GM12891 (cell line): ENCODE measurements around the gene FRYL.
A peak's percentile ranks its signal among the peaks of the same experiment; 100 is the strongest.

Source experiments
- DNase-seq: peaks from one replicate; pipeline ENCODE4 v3.0.0; 2011; ENCODE audit warnings: low spot score; ENCODE audit not compliant: insufficient read length
- FAIRE-seq: peaks from 2 replicates; lab custom pipeline; 2011; peaks lifted over from hg19 to GRCh38; lab: Jason Lieb, UNC
- PAX5 ChIP-seq: IDR thresholded peaks from 2 replicates; pipeline ENCODE4 v1.6.1; 2011; ENCODE audit warnings: low read length, moderate library complexity, mild to moderate bottlenecking; ENCODE audit not compliant: insufficient read depth, severe bottlenecking
- POLR2A ChIP-seq: IDR thresholded peaks from 2 replicates; pipeline ENCODE4 v1.6.1; 2011; ENCODE audit warnings: low read depth, low read length, control low read depth
- POLR2AphosphoS5 ChIP-seq: IDR thresholded peaks from 2 replicates; pipeline ENCODE4 v1.6.1; 2011; ENCODE audit warnings: low read depth, low read length, control low read depth
- POU2F2 ChIP-seq: IDR thresholded peaks from 2 replicates; pipeline ENCODE4 v1.6.1; 2011; ENCODE audit warnings: low read depth, mild to moderate bottlenecking, control low read depth, low read length, moderate library complexity
- SPI1 ChIP-seq: IDR thresholded peaks from 2 replicates; pipeline ENCODE4 v1.6.1; 2011; ENCODE audit warnings: low read depth, low read length, control low read depth
- TAF1 ChIP-seq: IDR thresholded peaks from 2 replicates; pipeline ENCODE4 v1.6.1; 2011; ENCODE audit warnings: low read depth, low read length, control low read depth

The FRYL gene

GRCh38 chr4:48665555-48666186 lies 114.4 kb downstream of the FRYL start:
- TF ChIP-seq SPI1 (no peak), POLR2AphosphoS5 (no peak), POLR2A (no peak), PAX5 (no peak), POU2F2 (no peak), TAF1 (no peak)
- FAIRE-seq (peak; percentile 57), DNase-seq (no peak)

- no peak for DNase-seq
- TF ChIP-seq SPI1 (no peak), POLR2AphosphoS5 (no peak), TAF1 (no peak), PAX5 (no peak), POU2F2 (no peak), POLR2A (no peak)
- no peak for FAIRE-seq
These were observed 115.1 kb downstream of the FRYL start for GRCh38 chr4:48664938-48665337.

GRCh38 chr4:48661391-48661790 lies 118.7 kb downstream of the FRYL start:
- FAIRE-seq, result no peak

DNA sequence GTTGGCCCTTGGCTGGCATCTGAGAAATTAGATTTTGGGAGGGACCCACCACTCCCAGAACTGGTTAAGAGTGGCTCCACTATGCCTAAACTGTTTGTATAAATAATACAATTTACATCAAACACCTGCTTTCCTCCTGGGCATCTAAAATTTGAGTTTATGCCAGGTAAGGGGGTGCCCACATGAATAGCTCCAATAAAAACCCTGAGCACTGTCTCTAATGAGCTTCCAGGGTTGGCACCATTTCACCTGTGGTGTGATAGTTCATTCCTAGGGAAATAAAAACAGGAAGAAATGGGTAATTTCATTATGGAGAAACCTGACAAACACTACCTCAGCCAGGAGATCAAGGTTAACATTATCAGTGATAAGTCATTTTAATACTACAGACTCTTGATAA lies 119.7 kb downstream of the FRYL start:
- DNase-seq (no peak), FAIRE-seq (no peak)
- TF ChIP-seq TAF1, result no peak
- TF ChIP-seq PAX5, result no peak
- TF ChIP-seq POLR2A, result no peak
- TF ChIP-seq SPI1, result no peak

More at GRCh38 chr4:48661391-48661790, 118.7 kb downstream of the FRYL start:
- DNase-seq, result no peak
- TF ChIP-seq SPI1 (no peak), TAF1 (no peak), POU2F2 (no peak), POLR2A (no peak), POLR2AphosphoS5 (no peak), PAX5 (no peak)

GRCh38 chr4:48654015-48654664 lies 125.9 kb downstream of the FRYL start:
- no peak for TF ChIP-seq POLR2A
- no peak for TF ChIP-seq PAX5
- TF ChIP-seq TAF1, result no peak
- TF ChIP-seq POU2F2, result no peak
- no peak for TF ChIP-seq POLR2AphosphoS5
- TF ChIP-seq SPI1, result no peak
- FAIRE-seq (peak; percentile 47), DNase-seq (no peak)

- TF ChIP-seq TAF1 (no peak), POLR2A (no peak), SPI1 (no peak), POLR2AphosphoS5 (no peak), POU2F2 (no peak)
- FAIRE-seq (no peak), DNase-seq (no peak)
These were observed 126.7 kb downstream of the FRYL start for GRCh38 chr4:48653217-48654014.

- no peak for TF ChIP-seq TAF1
- no peak for TF ChIP-seq SPI1
- TF ChIP-seq POLR2AphosphoS5, result no peak
- TF ChIP-seq PAX5, result no peak
- no peak for TF ChIP-seq POLR2A
- no peak for TF ChIP-seq POU2F2
- FAIRE-seq (peak; percentile 28), DNase-seq (no peak)
These were observed 128.2 kb downstream of the FRYL start for GRCh38 chr4:48651914-48652313.

DNA sequence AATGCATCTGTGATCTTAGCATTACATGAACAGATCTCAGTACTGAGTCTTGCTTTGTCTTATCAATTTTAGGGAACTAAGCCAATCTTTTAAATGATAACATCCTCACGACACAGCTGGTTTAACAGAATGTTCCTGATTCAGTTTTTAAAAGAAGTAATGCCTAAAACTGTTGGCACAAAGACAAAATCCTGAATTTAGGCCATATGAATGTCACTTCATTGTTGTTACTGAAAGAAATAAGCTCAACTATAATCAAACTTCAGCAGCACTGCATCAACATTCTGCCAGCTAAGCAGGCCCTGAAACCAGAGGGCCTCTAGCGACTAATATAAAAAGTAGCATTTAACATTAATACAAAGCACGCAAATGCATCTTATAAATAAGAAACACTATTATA lies 130.6 kb downstream of the FRYL start:
- DNase-seq, result no peak
- FAIRE-seq, result peak; percentile 13
- TF ChIP-seq POLR2A, result no peak
- TF ChIP-seq TAF1, result no peak
- no peak for TF ChIP-seq PAX5
- TF ChIP-seq SPI1, result no peak
- TF ChIP-seq POU2F2, result no peak
- TF ChIP-seq POLR2AphosphoS5, result no peak

- no peak for TF ChIP-seq SPI1
- TF ChIP-seq TAF1, result no peak
- TF ChIP-seq PAX5, result no peak
- no peak for TF ChIP-seq POLR2A
- no peak for TF ChIP-seq POLR2AphosphoS5
- no peak for TF ChIP-seq POU2F2
- FAIRE-seq, result no peak
- no peak for DNase-seq
These were observed 134.8 kb downstream of the FRYL start for GRCh38 chr4:48645225-48645794.
